ENCODE data around the gene ZNF563. TPM values are rescaled to one million over a fixed set of nuclear protein-coding genes. Genes with fewer than 3 reads are reported as not detected.
A peak's percentile ranks its signal among the peaks of the same experiment; 100 is the strongest.

The ZNF563 gene
- total and polyA plus RNA-seq, 2 of the 8 experiments (the other 6 are each of a cell fraction or from before 2014, with no cell fraction given) = 0.91 to 2.3 TPM

GRCh38 chr19:12333162-12334159, at the start of gene ZNF563 (continued):
- TF ChIP-seq YY1 (IDR thresholded peaks at IDR 0.05; ENCODE audit: low read depth, low read length) (no peak), CEBPB (IDR thresholded peaks at IDR 0.05; ENCODE audit: low read depth, low read length) (no peak), RXRA (IDR thresholded peaks at IDR 0.05; ENCODE audit: insufficient read depth, low read depth, low read length) (no peak), POU5F1 (IDR thresholded peaks at IDR 0.05; ENCODE audit: low read depth, low read length) (no peak), RFX5 (IDR thresholded peaks at IDR 0.05; ENCODE audit: borderline replicate concordance, low read depth, low read length) (peak; percentile 3; the same call in 1 of the 2 replicates), EGR1 (IDR thresholded peaks at IDR 0.05; ENCODE audit: borderline replicate concordance, low read depth, low read length) (no peak), JUND (IDR thresholded peaks at IDR 0.05; ENCODE audit: low read length) (no peak), RAD21 (IDR thresholded peaks at IDR 0.05 in 1 of 2, conservative IDR thresholded peaks at IDR 0.05 in 1 of 2; ENCODE audit: low read depth in 2 of 2, low read length in 2 of 2) (no peak), SIRT6 (IDR thresholded peaks at IDR 0.05; ENCODE audit: low read length) (no peak), EP300 (IDR thresholded peaks at IDR 0.05; ENCODE audit: borderline replicate concordance in 1 of 2, low read depth in 2 of 2, low read length in 2 of 2) (no peak), KDM1A (IDR thresholded peaks at IDR 0.05; ENCODE audit: borderline replicate concordance, low read length) (no peak), E2F6 (IDR thresholded peaks at IDR 0.05) (peak; percentile 53), HDAC6 (IDR thresholded peaks at IDR 0.05; ENCODE audit: low read depth, low read length) (no peak), POLR2AphosphoS5 (IDR thresholded peaks at IDR 0.05; ENCODE audit: low read depth, low read length) (no peak), NRF1 (IDR thresholded peaks at IDR 0.05; ENCODE audit: low read depth, low read length) (no peak), TBP (IDR thresholded peaks at IDR 0.05; ENCODE audit: low read depth, low read length) (peak; percentile 67; the same call in 1 of the 2 replicates), SP4 (IDR thresholded peaks at IDR 0.05; ENCODE audit: low read length) (peak; percentile 95), USF2 (IDR thresholded peaks at IDR 0.05; ENCODE audit: low read length) (no peak), RBBP5 (IDR thresholded peaks at IDR 0.05; ENCODE audit: borderline replicate concordance, low read depth, low read length) (no peak), JUN (IDR thresholded peaks at IDR 0.05; ENCODE audit: low read depth, low read length) (no peak), FOSL1 (IDR thresholded peaks at IDR 0.05; ENCODE audit: insufficient read depth, low read depth, low read length) (no peak), CBX8 (IDR thresholded peaks at IDR 0.05; ENCODE audit: borderline replicate concordance, low read depth, low read length) (no peak)
